Activated T-helper 2 cell treated with anti-CD3 and anti-CD28 coated beads, Interferon-gamma antibody, Interleukin-2, Interleukin-4, amounts not matched to agents 10 μg/mL and 5 μg/mL and 100 μg/mL, durations not matched to agents 14 hours and 24 hours and 36 hours (primary cell): ENCODE data around the gene RIPOR3. TPM values are rescaled to one million over a fixed set of nuclear protein-coding genes. Genes with fewer than 3 reads are reported as not detected.
"Not testable (repeated sequence)": the region's sequence is repeated elsewhere in the genome, so short reads cannot be mapped to it uniquely, and the experiment has no call there.

ENCODE experiments used
- DNase-seq: peaks from one replicate; pipeline ENCODE4 v3.0.0; 2021; ENCODE audit warnings: low spot score
- H3K27ac Mint-ChIP-seq: one replicate; pipeline ENCODE4 v1.8.0; 2021; ENCODE audit warnings: mixed read lengths
- H3K27me3 Mint-ChIP-seq: one replicate; pipeline ENCODE4 v1.8.0; 2021; ENCODE audit warnings: low read depth, mixed read lengths
- H3K36me3 Mint-ChIP-seq: one replicate; pipeline ENCODE4 v1.8.0; 2021; ENCODE audit warnings: low read depth, mixed read lengths
- H3K4me1 Mint-ChIP-seq: one replicate; pipeline ENCODE4 v1.8.0; 2021; ENCODE audit warnings: low read depth, mixed read lengths
- H3K4me3 Mint-ChIP-seq: one replicate; pipeline ENCODE4 v1.8.0; 2021; ENCODE audit warnings: low read depth, mild to moderate bottlenecking, moderate library complexity, mixed read lengths
- H3K9me3 Mint-ChIP-seq: one replicate; pipeline ENCODE4 v1.8.0; 2021; ENCODE audit warnings: mixed read lengths
- intact Hi-C: fragments of 100-400 bp; cut with micrococcal nuclease; formaldehyde crosslinking; loops from one replicate; pipeline ENCODE4 v1.15.1; 2023
- total RNA-seq: library from RNA; stranded (reverse); gene quantifications from 2 replicates; pipeline ENCODE4 v1.2.3, GENCODE V29; 2022

Gene RIPOR3
- total RNA-seq, 1 donor from 2014 or later: not detected

DNA sequence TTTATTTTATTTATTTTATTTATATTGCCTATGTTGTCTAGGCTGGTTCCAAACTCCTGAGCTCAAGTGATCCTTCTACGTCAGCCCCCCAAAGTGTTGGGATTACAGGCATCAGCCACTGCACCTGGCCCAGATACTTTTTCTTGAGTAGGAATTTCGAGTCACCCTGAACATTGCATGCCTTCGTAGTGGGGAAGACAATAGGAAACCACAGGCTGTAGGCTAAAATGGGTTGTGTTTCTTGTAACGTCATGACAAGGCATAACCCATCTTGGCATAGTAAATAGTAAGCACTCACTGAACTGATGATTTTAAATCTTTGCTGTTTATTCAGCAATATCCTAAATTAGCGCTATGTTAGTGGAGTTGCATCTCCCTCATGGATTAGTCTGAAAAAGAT, 146.2 kb downstream of the RIPOR3 start:
- no peak for DNase-seq
- H3K9me3 Mint-ChIP-seq: no peaks in the 10 kb centered on the region
- peaks cover 69% of the 10 kb centered on the region for H3K4me1 Mint-ChIP-seq
- peaks cover 72% of the 10 kb centered on the region for H3K36me3 Mint-ChIP-seq
- intact Hi-C loops: no loop called here
- H3K27me3 Mint-ChIP-seq: no peaks in the 10 kb centered on the region
- peak overlapping the region; percentile 86 for H3K27ac Mint-ChIP-seq
- H3K4me3 Mint-ChIP-seq: no peak overlapping the region

DNA sequence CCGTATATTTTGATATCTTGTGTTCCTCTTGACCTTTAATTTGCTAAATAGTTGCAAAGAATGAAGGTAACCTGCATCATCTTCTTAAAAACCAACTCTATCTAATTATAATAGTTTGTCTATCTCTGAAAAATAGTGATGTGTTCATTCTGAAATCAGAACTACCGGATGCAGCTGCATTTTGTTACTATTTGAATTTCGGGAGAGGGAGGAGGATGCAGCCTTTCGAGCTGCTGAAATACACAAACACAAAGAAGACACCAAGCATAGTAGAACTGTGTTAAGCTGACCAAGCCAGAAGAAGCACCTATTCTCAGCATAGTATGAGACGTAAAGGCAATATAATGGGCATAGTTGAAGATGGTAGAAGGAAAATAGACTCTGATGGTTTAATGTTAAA, 148.0 kb downstream of the RIPOR3 start:
- Mint-ChIP-seq H3K27me3 (no peaks in the 10 kb centered on the region), H3K4me3 (no peak overlapping the region), H3K27ac (peak overlapping the region; percentile 60), H3K4me1 (peaks cover 64% of the 10 kb centered on the region), H3K9me3 (no peaks in the 10 kb centered on the region), H3K36me3 (peaks cover 66% of the 10 kb centered on the region)
- DNase-seq: no peak
- intact Hi-C loops: no loop called here

- Mint-ChIP-seq H3K9me3 (no peaks in the 10 kb centered on the region), H3K4me3 (no peak overlapping the region)
- intact Hi-C loops: no loop called here
Measured at GRCh38 chr20:50541606-50542041, 149.7 kb downstream of the RIPOR3 start.

DNA sequence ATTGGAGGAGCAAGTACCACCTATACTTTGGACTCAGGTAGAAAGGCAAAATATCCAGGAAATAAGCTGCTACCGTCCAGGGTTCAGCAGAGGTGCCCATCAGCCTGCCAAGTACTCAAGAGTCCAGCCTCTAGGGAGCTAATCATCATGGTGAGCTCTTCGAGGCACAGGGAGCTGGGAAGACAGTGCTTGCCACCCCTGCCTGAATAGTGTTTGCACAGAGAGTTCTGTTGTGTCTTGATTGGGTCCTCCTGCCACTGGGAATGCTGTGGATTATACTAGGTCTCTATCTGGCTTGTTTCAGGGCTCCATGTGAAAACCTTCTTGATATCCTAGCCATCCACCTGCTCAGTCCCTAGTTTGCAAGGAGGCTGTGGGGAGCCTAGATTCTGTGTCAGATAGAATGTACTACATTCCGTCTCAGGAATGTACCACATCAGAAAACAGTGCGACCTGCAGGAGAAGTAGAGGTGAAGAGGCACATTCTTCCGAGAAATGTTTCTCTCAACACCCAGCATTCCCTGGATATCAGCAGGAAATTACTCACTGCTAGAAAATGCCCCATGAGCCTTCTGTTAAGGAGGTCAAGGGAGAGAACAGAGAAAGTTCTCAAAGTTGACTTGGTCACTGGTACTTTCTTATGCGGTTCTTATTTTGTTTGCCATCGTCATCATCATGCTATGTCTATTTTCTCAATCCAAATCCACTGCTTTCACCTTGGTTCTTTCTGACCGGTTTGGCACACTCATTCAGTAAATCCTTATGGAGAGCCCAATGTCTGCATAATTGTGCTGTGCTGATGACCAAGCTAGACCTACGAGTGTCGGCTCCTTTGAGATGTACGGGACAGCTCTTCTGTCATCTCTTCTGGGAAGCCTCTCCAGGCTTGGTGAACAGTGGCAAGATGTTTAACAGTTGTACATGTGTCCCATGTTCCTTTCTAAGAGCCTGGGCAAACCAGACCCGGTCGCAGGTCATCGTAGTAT, 150.4 kb downstream of the RIPOR3 start:
- H3K4me3 Mint-ChIP-seq: no peak overlapping the region
- no peak for DNase-seq
- H3K4me1 Mint-ChIP-seq: peaks cover 62% of the 10 kb centered on the region
- intact Hi-C loops: no loop called here
- H3K27me3 Mint-ChIP-seq: no peaks in the 10 kb centered on the region
- peaks cover 62% of the 10 kb centered on the region for H3K36me3 Mint-ChIP-seq
- H3K9me3 Mint-ChIP-seq: no peaks in the 10 kb centered on the region
- H3K27ac Mint-ChIP-seq: peak overlapping the region; percentile 61

More at GRCh38 chr20:50541606-50542041, 149.7 kb downstream of the RIPOR3 start:
- Mint-ChIP-seq H3K27ac (peak overlapping the region; percentile 61), H3K4me1 (peaks cover 64% of the 10 kb centered on the region), H3K36me3 (peaks cover 65% of the 10 kb centered on the region), H3K27me3 (no peaks in the 10 kb centered on the region)
- no peak for DNase-seq

GRCh38 chr20:50539798-50540197, 151.5 kb downstream of the RIPOR3 start:
- intact Hi-C loops, DNase-seq, H3K4me3 Mint-ChIP-seq, H3K27ac Mint-ChIP-seq, H3K27me3 Mint-ChIP-seq, H3K9me3 Mint-ChIP-seq: not testable (repeated sequence)
- Mint-ChIP-seq H3K36me3 (peaks cover 64% of the 10 kb centered on the region), H3K4me1 (peaks cover 60% of the 10 kb centered on the region)

- intact Hi-C loops: no loop called here
- Mint-ChIP-seq H3K4me3 (no peak overlapping the region), H3K27me3 (no peaks in the 10 kb centered on the region), H3K27ac (peak overlapping the region; percentile 6), H3K9me3 (no peaks in the 10 kb centered on the region), H3K36me3 (peaks cover 65% of the 10 kb centered on the region), H3K4me1 (peaks cover 57% of the 10 kb centered on the region)
- DNase-seq: no peak
Measured at GRCh38 chr20:50538276-50538675, 153.1 kb downstream of the RIPOR3 start.

GRCh38 chr20:50537546-50538201, 153.7 kb downstream of the RIPOR3 start:
- H3K27ac Mint-ChIP-seq: peak overlapping the region; percentile 14
- no peaks in the 10 kb centered on the region for H3K9me3 Mint-ChIP-seq
- peaks cover 63% of the 10 kb centered on the region for H3K36me3 Mint-ChIP-seq
- no peak for DNase-seq
- H3K4me1 Mint-ChIP-seq: peaks cover 57% of the 10 kb centered on the region
- H3K4me3 Mint-ChIP-seq: no peak overlapping the region
- intact Hi-C loops: no loop called here
- no peaks in the 10 kb centered on the region for H3K27me3 Mint-ChIP-seq

DNA sequence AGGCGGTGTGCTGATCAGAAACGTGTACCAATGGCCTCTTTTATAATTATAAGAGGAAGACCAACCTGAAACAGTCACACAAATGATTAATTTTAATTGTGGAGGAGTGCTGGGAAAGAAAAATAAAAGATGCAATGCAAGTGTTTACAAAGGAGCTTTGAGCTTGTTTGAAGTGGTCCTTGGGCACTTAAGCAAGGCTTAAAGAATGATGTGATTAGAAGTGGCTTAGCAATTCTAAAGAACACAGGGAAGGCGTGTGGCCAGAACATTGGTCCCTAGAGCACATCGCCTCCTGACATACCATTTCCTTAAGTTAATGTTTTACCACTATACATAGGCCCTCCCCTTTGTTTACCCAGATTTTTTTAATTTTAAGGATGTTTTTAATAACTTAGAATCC, 155.0 kb downstream of the RIPOR3 start:
- no peak overlapping the region for H3K4me3 Mint-ChIP-seq
- H3K27me3 Mint-ChIP-seq: no peaks in the 10 kb centered on the region

More for the DNA sequence above, 155.0 kb downstream of the RIPOR3 start:
- Mint-ChIP-seq H3K36me3 (peaks cover 54% of the 10 kb centered on the region), H3K9me3 (no peaks in the 10 kb centered on the region), H3K27ac (no peak overlapping the region), H3K4me1 (peaks cover 51% of the 10 kb centered on the region)
- intact Hi-C loops: no loop called here
- no peak for DNase-seq

Other genes starting within 250 kb of the RIPOR3 start
- gene PTPN1, start 181.2 kb downstream of the RIPOR3 start, total RNA-seq: 93.2 and 94.6 TPM in 2 replicates
- 4.7 and 5.7 TPM in 2 replicates for gene PARD6B, start 40.0 kb upstream of the RIPOR3 start, total RNA-seq
- gene BCAS4, start 103.5 kb upstream of the RIPOR3 start, total RNA-seq: 7.4 and 8.7 TPM in 2 replicates
- gene ADNP, start 239.9 kb upstream of the RIPOR3 start, total RNA-seq: 64.6 and 64.7 TPM in 2 replicates